ENCODE data around the gene ELSPBP1.

GRCh38 chr19:48023011-48023410 lies 28.6 kb downstream of the ELSPBP1 start:
- no peak for TF ChIP-seq CTCF (IDR thresholded peaks at IDR 0.05)
- TF ChIP-seq POLR2A (IDR thresholded peaks at IDR 0.05), result no peak
- no peak for TF ChIP-seq POLR2AphosphoS5 (IDR thresholded peaks at IDR 0.05)
